Measurements from ENCODE around the gene UBE2I.
"Not testable (repeated sequence)": the region's sequence is repeated elsewhere in the genome, so short reads cannot be mapped to it uniquely, and the experiment has no call there.

UBE2I gene

GRCh38 chr16:1308977-1309885, at the start of gene UBE2I:
Gene UBE2I, plus strand, starts transcription at chr16:1309636. Its CDS starts 4,395 bp downstream, at chr16:1314031.
- DNase-seq (ENCODE audit: low read depth) = peak; percentile 93

DNA sequence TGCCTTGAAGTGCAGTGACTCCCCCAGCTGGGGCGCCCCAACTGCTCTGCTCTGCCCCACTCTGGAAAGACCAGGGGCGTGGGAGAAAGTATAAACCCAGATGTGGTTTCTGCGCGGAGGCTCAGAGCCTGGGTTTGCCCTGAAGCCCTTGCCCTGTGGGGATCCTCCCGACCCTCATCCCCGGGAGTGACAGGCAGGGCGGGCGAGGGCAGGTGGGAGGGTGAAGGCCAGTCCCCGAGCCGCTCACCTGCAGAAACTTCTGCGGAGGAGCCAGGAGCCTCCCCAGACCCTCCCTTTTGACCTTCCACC, 49.7 kb upstream of the UBE2I start:
- no peak for DNase-seq (ENCODE audit: low read depth)

- no peak for DNase-seq (ENCODE audit: low read depth)
Observed at GRCh38 chr16:1260101-1260680, 49.2 kb upstream of the UBE2I start.

GRCh38 chr16:1261131-1261892, 48.1 kb upstream of the UBE2I start:
- DNase-seq (ENCODE audit: low read depth) = no peak

GRCh38 chr16:1262210-1262845, 47.1 kb upstream of the UBE2I start:
- DNase-seq (ENCODE audit: low read depth) = no peak

DNA sequence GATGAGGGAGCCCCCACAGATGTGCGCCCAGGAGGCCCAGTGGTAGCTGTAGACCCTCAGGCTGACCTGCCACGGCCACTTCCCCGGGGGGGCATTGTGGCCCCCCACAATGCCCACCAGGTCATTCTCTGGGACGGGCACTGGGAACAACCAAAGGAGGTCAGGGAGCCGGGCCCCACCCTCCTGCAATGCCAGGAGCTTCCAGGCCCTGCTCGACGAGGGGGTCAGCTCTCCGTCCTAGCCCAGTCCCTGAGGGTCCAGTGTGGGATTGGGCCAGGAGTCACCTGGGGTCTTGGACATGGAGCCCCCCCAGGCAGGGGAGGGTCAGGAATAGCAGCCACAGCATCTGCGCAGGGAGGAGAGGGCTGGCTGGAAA, 46.6 kb upstream of the UBE2I start:
- no peak for DNase-seq (ENCODE audit: low read depth)

DNA sequence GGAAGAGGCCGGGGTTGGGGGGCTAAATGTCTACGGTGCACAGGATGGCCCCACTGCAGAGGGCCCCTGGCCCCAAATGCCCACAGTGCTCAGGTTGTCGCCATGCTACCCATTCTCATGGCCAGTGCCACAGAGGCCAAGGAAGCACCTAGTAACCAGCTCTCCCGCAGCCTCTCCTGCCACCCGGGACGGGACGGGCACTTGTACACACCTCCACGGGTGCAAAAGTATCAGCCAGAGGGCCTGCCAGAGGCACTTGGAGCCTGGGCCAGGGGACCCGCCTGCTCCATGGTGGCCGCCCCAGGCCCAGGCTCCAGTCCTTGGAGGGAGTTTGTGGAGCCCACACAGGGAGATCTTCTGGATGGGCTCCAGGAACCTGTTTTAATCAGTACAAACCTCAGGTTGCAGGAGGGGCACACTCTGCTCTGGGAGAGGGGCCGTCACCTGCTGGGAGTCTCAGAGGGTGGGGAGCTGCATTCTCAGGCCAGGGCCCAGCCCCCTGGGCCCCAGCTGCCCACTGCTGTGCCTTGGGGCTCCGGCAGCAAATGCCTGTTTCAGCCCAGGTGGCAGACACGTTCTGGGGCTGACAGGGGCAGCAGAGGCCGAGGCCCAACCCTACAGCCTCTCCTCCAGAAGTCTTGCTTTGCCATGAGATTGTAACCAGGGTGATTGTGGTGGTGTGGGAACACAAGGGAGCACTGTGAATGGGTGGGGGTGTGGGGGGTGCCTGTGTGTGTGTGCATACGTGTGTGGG, 45.7 kb upstream of the UBE2I start:
- DNase-seq (ENCODE audit: low read depth) = no peak

DNA sequence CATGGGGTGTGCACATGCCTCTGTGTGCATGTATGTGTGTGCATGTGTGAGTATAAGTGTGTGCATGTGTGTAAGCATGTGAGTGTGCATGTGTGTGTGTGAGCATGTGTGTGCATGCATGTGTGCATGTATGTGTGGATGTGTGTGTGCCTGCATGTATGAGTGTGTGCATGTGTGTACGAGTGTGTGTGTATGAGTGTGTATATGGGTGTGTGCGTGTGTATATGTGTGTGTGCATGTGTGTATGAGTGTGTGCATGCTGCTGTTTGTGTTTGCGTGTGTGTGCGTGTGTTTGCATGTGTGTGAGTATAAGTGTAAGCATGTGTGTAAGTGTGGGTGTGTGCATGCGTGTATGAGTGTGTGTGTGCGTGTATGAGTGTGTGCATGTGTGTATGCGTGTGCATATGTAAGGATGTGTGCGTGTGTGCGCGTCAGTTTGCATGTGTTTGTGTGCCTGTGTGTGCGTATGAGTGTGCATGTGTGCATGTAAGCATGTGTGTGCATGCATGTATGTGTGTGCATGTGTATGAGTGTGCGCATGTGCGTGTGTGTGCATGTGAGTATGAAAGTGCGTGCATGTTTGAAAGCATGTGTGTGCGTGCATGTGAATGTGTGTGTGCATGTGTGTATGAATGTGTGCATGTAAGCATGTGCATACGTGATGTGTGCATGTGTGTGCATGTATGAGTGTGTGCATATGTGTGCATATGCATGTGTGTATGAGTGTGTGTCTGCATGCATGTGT, 44.9 kb upstream of the UBE2I start:
- no peak for DNase-seq (ENCODE audit: low read depth)

DNA sequence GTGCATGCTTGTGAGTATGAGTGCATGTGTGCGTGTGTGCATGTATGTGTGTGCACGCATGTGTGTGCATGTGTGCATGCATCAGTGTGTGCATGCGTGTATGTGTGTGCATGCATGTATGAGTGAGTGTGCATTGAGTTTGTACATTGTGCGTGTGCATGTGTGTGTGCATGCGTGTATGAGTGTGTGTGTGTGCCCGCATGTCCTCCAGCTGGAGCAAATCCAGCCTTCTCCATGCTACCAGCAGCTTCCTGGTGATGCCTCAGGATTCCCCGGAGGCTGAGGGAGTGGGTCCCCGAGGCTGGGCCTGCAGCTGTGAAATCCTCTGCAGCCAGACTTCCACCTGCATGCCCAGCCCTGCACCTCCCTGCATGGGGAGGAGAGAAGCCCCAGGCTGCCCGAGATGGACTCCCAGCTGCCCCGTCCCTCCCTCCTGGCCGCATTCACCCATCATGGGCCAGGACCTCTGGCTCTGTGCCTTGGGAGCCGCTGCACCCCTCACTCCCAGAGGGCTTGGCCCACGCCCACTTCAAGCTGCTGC, 44.3 kb upstream of the UBE2I start:
- no peak for DNase-seq (ENCODE audit: low read depth)

DNA sequence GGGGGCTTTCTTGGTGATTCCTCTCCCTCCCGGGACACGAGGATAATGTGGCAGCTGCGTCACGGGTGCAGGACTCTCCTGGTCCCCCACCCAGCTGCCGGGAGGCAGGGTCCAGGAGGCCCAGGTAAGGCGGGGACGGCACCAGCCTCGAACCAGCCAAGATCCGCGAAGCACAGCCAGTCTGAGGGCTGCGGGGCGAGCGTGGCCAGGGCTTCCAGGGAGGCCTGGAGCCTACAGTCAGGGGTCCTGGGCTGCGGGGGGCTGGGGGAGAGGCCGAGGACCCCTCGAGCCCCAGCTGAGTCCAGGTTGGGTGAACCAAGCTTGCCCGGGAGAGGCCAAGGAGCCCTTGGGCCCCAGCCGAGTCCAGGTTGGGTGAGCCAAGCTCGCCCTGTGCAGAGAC, 43.6 kb upstream of the UBE2I start:
- no peak for DNase-seq (ENCODE audit: low read depth)

GRCh38 chr16:1269418-1269817, 40.0 kb upstream of the UBE2I start:
- DNase-seq (ENCODE audit: low read depth) = not testable (repeated sequence)

DNA sequence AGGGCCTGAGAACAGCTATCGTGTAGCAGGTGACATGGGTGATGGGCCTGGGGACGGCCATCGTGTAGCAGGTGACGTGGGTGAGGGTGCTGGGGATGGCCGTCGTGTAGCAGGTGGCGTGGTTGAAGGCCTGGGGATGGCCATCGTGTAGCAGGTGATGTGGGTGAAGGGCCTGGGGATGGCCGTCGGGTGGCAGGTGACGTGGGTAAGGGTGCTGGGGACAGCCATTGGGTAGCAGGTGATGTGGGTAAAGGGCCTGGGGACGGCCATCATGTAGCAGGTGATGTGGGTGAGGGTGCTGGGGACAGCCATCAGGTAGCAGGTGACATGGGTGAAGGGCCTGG, 38.1 kb upstream of the UBE2I start:
- no peak for DNase-seq (ENCODE audit: low read depth)

GRCh38 chr16:1271724-1272413, 37.6 kb upstream of the UBE2I start:
- DNase-seq (ENCODE audit: low read depth) = not testable (repeated sequence)

GRCh38 chr16:1272453-1273198, 36.8 kb upstream of the UBE2I start:
- no peak for DNase-seq (ENCODE audit: low read depth)

DNA sequence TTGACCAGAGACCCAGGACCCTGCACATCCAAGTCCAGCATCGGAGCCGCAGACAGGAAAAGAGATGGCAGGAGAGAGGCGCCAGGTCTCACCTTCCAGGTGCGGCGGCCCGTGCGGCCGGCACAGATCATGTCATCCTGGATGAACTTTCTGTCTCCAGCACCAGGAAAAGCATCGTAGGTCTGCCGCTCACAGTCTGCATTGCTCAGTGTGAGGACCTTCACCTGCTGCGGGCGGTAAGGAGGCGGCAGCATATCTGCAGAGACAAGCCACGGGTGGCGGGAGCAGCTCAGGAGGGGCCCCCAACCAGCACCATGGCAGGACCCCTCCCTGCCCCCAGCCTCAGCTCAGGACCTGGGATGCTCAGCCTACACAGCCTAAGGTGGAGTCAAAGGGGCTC, 35.6 kb upstream of the UBE2I start:
- no peak for DNase-seq (ENCODE audit: low read depth)

DNA sequence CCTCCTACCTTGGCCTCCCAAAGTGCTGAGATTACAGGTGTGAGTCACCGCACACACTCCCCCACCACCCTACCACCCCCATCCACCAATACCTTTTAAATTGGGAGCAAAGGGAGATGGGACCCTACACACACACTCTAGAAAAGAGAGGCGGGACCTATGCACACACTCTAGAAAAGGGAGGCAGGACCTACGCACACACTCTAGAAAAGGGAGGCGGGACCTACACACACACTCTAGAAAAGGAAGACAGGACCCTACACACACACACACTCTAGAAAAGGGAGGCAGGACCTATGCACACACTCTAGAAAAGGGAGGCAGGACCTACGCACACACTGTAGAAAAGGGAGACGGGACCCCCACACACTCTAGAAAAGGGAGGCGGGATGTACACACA, 34.7 kb upstream of the UBE2I start:
- no peak for DNase-seq (ENCODE audit: low read depth)

DNA sequence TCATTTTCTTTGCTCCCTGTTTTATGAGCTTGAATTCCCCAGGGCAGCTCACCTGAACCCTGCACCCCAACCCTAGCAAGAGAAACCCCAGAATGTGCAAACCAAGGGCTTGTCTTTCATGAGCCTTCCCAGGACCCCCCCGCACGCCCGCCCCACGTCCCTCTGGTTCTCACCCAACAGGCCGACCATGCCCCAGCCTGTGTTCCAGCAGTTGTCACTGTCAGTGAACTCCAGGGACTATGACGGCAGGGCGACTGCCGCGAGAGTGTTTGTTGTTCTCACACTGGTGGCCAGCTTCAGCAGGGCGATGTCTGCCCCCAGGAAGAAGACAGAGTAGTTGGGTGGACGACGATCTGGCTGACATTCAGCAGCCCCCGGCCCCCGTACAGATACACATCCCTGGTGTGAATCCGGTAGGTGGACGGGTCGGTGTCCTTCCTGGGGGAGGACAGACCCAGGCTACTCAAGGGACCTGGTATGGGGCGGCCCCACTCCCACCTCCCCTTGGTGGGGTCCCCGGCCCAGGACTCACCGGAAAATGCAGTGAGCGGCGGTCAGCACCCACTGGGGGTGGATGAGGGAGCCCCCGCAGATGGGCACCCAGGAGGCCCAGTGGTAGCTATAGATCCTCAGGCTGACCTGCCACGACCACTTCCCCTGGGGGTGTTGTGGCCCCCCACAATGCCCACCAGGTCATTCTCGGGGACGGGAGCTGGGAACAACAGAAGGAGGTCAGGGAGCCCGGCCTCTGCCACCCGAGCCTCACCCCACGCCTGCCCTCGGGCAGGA, 33.5 kb upstream of the UBE2I start:
- no peak for DNase-seq (ENCODE audit: low read depth)

DNA sequence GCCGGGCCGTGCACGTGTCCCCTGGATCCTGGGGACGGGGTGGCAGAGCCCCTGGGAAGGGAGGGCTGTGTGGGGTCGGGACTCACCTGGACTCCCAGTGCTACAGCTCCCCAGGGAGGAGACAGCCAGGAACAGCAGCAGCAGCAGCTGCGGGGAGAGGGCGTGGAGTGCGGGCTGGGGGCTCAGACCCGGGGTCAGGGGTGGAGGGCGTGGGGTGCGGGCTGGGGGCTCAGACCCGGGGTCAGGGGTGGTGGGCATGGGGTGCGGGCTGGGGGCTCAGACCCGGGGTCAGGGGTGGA, 32.9 kb upstream of the UBE2I start:
- DNase-seq (ENCODE audit: low read depth) = no peak

- DNase-seq (ENCODE audit: low read depth) = no peak
Observed at GRCh38 chr16:1277151-1277598, 32.3 kb upstream of the UBE2I start.
